ENCODE results near the gene EED.
"Not testable (repeated sequence)": the region's sequence is repeated elsewhere in the genome, so short reads cannot be mapped to it uniquely, and the experiment has no call there.

Gene EED

GRCh38 chr11:86292912-86293616 is 48.5 kb downstream of the EED start:
- no peak for DNase-seq (ENCODE audit: low spot score)

GRCh38 chr11:86294026-86294425 is 49.5 kb downstream of the EED start:
- no peak for DNase-seq (ENCODE audit: low spot score)

- DNase-seq (ENCODE audit: low spot score), result no peak
These were observed 57.2 kb downstream of the EED start for GRCh38 chr11:86301742-86302091.

DNA sequence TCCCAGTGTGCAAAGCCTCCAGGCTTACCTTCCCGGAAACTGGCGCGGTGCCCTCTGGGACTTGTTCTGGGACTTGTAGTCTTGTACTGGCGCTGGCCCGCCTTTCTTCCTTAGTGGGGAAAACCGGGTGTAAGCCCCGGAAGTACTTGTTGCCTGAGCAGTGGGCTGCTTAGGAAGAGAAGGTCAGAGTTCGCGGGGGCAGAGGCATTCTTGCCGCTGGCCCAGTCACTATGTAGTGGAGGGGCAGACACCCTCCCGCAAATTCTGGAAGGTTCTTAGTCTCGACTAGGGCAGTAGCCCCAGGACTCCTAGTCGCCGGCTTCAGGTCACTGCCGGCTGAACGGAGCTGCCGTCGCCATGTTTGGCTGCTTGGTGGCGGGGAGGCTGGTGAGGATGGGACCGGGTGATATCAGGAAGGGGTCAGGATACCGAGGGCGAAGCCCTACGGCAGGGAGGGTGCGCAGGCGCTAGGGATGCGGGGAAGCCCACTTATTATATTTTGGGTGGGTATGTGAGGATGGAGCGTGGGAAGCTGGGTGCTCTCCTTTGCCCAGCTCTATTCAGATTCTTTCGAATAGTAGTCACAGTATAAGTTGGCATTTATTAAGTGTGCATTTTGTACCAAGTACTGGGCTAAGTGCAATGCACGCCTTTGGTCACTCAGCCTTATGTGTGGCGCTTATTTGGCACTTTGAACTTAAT is 57.7 kb downstream of the EED start, which contains the start of gene HIKESHI:
TSS of gene HIKESHI (plus strand) at position 149 of the 702 bp plus-strand sequence. CDS start at position 358, 209 bp downstream.
- peak; percentile 96 for DNase-seq (ENCODE audit: low spot score)

- DNase-seq (ENCODE audit: low spot score), result no peak
These were observed 58.7 kb downstream of the EED start for GRCh38 chr11:86303257-86303656.

- not testable (repeated sequence) for DNase-seq (ENCODE audit: low spot score)
These were observed 64.2 kb downstream of the EED start for GRCh38 chr11:86308710-86309109.

DNA sequence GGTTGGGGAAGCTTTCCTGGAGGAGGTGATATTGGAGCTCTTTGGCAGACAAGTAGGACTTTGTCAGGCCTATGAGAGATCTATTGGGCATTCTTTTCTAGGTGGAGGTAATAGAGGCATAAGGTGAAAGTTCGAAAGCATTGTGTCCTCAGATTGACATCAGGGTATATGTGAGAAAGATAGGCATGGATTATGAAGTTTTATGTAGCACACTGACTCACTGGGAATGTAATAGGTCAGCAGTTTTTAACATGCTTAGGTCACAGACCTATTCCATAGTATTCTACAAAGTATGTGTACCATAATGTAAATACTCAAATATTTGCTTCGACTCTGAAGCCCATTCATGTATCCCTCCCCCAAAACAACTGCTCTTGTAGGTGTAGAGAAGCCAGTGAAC is 69.2 kb downstream of the EED start:
- DNase-seq (ENCODE audit: low spot score), result no peak

- DNase-seq (ENCODE audit: low spot score), result no peak
These were observed 70.1 kb downstream of the EED start for GRCh38 chr11:86314636-86315035.
